Measurements from ENCODE around the gene LIN9. TPM values are rescaled to one million over a fixed set of nuclear protein-coding genes. Genes with fewer than 3 reads are reported as not detected.

Gene LIN9
- total RNA-seq, 1 donor from 2014 or later = 8.2 TPM

DNA sequence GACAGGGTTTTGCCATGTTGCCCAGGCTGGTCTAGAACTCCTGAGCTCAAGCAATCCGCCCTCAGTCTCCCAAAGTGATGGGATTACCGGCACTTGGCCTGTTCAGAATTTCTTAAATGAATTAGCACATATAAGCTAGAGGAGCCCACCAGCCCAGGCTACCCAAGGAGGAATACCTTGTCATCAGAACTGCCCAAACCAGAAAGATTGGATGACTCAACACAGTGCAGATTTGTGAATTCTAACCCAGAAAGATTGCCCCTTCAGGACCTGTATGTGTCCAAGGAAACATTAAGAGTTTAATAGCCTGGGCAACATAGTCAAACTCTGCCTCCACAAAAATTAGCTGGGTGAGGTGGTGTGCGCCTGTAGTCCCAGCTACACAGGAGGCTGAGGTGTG lies 14.0 kb upstream of the LIN9 start:
- no peaks in the 10 kb centered on the region for H3K4me1 Mint-ChIP-seq (ENCODE audit: low read depth)
- H3K27me3 Mint-ChIP-seq = no peaks in the 10 kb centered on the region
- no peak overlapping the region for H3K4me3 Mint-ChIP-seq (ENCODE audit: low read depth)
- H3K27ac Mint-ChIP-seq = no peak overlapping the region
- H3K9me3 Mint-ChIP-seq (ENCODE audit: low read depth) = peaks cover 4% of the 10 kb centered on the region
- TF ChIP-seq, protein P1, sequence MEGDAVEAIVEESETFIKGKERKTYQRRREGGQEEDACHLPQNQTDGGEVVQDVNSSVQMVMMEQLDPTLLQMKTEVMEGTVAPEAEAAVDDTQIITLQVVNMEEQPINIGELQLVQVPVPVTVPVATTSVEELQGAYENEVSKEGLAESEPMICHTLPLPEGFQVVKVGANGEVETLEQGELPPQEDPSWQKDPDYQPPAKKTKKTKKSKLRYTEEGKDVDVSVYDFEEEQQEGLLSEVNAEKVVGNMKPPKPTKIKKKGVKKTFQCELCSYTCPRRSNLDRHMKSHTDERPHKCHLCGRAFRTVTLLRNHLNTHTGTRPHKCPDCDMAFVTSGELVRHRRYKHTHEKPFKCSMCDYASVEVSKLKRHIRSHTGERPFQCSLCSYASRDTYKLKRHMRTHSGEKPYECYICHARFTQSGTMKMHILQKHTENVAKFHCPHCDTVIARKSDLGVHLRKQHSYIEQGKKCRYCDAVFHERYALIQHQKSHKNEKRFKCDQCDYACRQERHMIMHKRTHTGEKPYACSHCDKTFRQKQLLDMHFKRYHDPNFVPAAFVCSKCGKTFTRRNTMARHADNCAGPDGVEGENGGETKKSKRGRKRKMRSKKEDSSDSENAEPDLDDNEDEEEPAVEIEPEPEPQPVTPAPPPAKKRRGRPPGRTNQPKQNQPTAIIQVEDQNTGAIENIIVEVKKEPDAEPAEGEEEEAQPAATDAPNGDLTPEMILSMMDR (IDR thresholded peaks at IDR 0.05; ENCODE audit: unreplicated experiment) = no peak
- no peaks in the 10 kb centered on the region for H3K36me3 Mint-ChIP-seq (ENCODE audit: insufficient read depth)
- DNase-seq (ENCODE audit: low spot score, unreplicated experiment) = no peak

DNA sequence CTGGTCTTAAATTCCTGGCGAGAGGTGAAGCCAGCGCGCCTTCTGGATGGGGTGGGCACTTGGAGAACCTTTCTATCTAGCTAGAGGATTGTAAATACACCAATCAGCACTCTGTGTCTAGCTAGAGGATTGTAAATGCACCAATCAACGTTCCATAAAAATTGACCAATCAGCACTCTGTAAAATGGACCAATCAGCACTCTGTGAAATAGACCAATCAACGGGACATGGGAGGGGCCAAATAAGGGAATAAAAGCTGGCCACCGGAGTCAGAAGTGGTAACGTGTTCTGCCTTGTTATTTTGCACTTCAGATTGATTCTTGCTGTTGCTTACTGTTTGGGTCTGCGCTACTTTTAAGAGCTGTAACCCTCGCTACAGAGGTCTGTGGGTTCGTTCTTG lies 12.0 kb upstream of the LIN9 start:
- TF ChIP-seq, protein P1 (IDR thresholded peaks at IDR 0.05; ENCODE audit: unreplicated experiment) = no peak
- Mint-ChIP-seq H3K27me3 (peaks cover 5% of the 10 kb centered on the region), H3K27ac (no peak overlapping the region), H3K4me1 (ENCODE audit: low read depth) (no peaks in the 10 kb centered on the region), H3K4me3 (ENCODE audit: low read depth) (no peak overlapping the region), H3K36me3 (ENCODE audit: insufficient read depth) (no peaks in the 10 kb centered on the region), H3K9me3 (ENCODE audit: low read depth) (peaks cover 4% of the 10 kb centered on the region)
- no peak for DNase-seq (ENCODE audit: low spot score, unreplicated experiment)

DNA sequence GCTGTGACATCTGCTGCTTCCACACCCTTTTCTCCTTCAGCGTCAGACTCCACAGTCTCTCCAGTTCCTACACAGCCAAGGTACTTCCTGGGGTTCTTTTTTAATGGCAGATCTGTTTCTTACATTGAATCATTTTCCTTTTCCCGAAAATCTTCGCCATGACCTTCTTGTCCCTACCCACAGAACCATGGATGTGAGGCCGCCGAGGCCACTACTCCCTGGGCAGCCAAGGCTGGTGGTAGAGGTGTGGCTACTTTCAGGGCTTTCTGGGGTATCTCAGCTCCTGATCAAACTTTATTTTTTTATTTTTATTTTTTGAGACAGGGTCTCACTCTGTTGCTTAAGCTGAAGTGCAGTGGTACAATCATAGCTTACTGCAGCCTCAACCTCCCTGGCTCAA lies 9.5 kb upstream of the LIN9 start:
- H3K27me3 Mint-ChIP-seq = peaks cover 10% of the 10 kb centered on the region
- H3K4me1 Mint-ChIP-seq (ENCODE audit: low read depth) = no peaks in the 10 kb centered on the region
- no peak for DNase-seq (ENCODE audit: low spot score, unreplicated experiment)
- H3K9me3 Mint-ChIP-seq (ENCODE audit: low read depth) = peaks cover 4% of the 10 kb centered on the region
- TF ChIP-seq, protein P1 (IDR thresholded peaks at IDR 0.05; ENCODE audit: unreplicated experiment) = no peak
- no peak overlapping the region for H3K4me3 Mint-ChIP-seq (ENCODE audit: low read depth)
- no peak overlapping the region for H3K27ac Mint-ChIP-seq
- H3K36me3 Mint-ChIP-seq (ENCODE audit: insufficient read depth) = no peaks in the 10 kb centered on the region

DNA sequence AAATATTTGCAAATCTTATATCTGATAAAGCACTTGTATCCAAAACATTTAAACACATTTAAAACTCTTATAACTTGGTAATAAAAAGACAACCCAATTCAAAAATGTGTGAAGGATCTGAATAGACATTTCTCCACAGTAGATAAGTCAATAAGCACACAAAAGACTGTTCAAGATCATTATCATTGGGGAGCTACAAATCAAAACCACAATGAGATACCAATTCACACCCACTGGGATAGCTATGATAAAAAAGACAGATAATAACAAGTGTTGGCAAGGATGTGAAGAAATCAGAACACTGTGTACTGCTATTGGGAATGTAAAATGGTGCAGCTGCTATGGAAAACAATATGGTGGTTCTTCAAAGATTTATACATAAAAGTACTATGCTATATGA lies 5.1 kb upstream of the LIN9 start:
- Mint-ChIP-seq H3K36me3 (ENCODE audit: insufficient read depth) (no peaks in the 10 kb centered on the region), H3K27me3 (peaks cover 21% of the 10 kb centered on the region), H3K4me3 (ENCODE audit: low read depth) (no peak overlapping the region), H3K9me3 (ENCODE audit: low read depth) (no peaks in the 10 kb centered on the region), H3K27ac (no peak overlapping the region), H3K4me1 (ENCODE audit: low read depth) (peaks cover 3% of the 10 kb centered on the region)
- TF ChIP-seq, protein P1 (IDR thresholded peaks at IDR 0.05; ENCODE audit: unreplicated experiment) = no peak
- DNase-seq (ENCODE audit: low spot score, unreplicated experiment) = no peak

DNA sequence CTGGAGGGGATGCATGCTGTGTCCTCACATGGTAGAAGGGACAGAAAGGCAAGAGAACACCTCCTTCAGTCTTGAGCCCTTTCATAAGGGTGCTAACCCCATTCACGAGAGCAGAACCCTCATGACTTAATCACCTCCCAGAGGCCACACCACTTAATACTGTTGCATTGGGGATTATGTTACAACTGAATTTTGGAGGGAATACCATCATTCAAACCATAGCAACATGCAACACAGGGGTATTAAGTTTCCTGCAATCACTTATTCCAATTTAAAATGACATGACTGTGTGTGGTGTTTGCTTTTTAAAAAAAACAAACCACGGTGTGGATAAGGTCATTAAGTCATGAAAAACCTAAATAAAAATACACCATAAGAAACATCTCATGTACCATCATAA lies 3.1 kb upstream of the LIN9 start:
- H3K4me3 Mint-ChIP-seq (ENCODE audit: low read depth) = no peak overlapping the region
- TF ChIP-seq, protein P1 (IDR thresholded peaks at IDR 0.05; ENCODE audit: unreplicated experiment) = no peak
- peaks cover 5% of the 10 kb centered on the region for H3K4me1 Mint-ChIP-seq (ENCODE audit: low read depth)
- H3K27ac Mint-ChIP-seq = no peak overlapping the region
- H3K9me3 Mint-ChIP-seq (ENCODE audit: low read depth) = no peaks in the 10 kb centered on the region
- no peaks in the 10 kb centered on the region for H3K36me3 Mint-ChIP-seq (ENCODE audit: insufficient read depth)
- DNase-seq (ENCODE audit: low spot score, unreplicated experiment) = no peak
- peaks cover 21% of the 10 kb centered on the region for H3K27me3 Mint-ChIP-seq

Data from progenitor cell of endocrine pancreas (in vitro differentiated cells).